ENCODE results near the gene RSBN1L. TPM values are rescaled to one million over a fixed set of nuclear protein-coding genes. Genes with fewer than 3 reads are reported as not detected.

Gene RSBN1L
- total and polyA plus RNA-seq, 2 of the 8 experiments (the other 6 are each of a cell fraction or from before 2014, with no cell fraction given) = 4.1 to 22.1 TPM

DNA sequence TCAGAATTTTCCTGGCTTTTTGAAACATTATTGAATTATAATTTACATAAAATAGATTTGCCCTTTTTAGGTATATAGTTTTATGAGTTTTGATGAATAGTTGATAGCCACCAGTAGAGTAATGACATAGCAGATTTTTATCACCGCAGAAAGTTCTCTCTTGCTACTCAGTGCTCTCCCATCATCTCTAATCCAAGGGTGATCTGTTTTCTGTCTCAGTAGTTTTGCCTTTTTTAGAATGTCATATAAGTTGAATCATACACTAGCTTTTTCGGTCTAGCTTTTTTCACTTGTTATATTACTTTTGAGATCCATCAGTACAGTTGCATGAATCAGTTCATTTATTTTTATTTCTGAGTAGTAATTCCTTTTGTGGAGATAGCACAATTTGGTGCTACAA is 17.9 kb downstream of the RSBN1L start:
- Histone ChIP-seq H2AK5ac (ENCODE audit: low read depth, low read length) (no peak overlapping the region), H2BK5ac (ENCODE audit: low read depth, low read length) (no peak overlapping the region), H2AFZ (ENCODE audit: low read length) (no peak overlapping the region), H3K56ac (replicated peaks; ENCODE audit: insufficient read length, low read depth, low read length) (no peak overlapping the region), H2BK20ac (ENCODE audit: low read length) (no peak overlapping the region), H3K27me3 (replicated peaks in 1 of 4; ENCODE audit: control insufficient read depth in 3 of 4, extremely low read depth in 1 of 4, insufficient read depth in 3 of 4, low read length in 3 of 4) (no peaks in the 10 kb centered on the region), H3K23ac (ENCODE audit: insufficient read length) (no peak overlapping the region), H4K5ac (ENCODE audit: insufficient read length, low read depth, low read length) (no peak overlapping the region), H3K4me3 (ENCODE audit: extremely low read depth in 1 of 4, insufficient read depth in 2 of 4, low read depth in 3 of 4, low read length in 4 of 4) (no peak overlapping the region), H3K4ac (replicated peaks; ENCODE audit: insufficient read length, low read depth, low read length) (no peak overlapping the region), H3K23me2 (ENCODE audit: low read depth, low read length) (no peaks in the 10 kb centered on the region; the same call in 1 of the 2 replicates), H2BK12ac (ENCODE audit: low read depth, low read length) (no peak overlapping the region), H3K9me3 (ENCODE audit: insufficient read depth in 2 of 2, low read depth in 1 of 2, low read length in 1 of 2) (no peaks in the 10 kb centered on the region), H3K4me2 (ENCODE audit: insufficient read depth in 1 of 2, low read depth in 2 of 2, low read length in 2 of 2) (no peak overlapping the region), H3K27ac (ENCODE audit: low read depth, low read length) (no peak overlapping the region), H3K14ac (ENCODE audit: insufficient read length) (no peak overlapping the region), H2BK15ac (ENCODE audit: low read length) (no peak overlapping the region), H4K20me1 (replicated peaks in 1 of 2; ENCODE audit: control insufficient read depth in 1 of 2, insufficient read depth in 2 of 2, low read length in 2 of 2) (peaks cover 0 to 3% of the 10 kb centered on the region in 2 experiments), H3K4me1 (replicated peaks in 1 of 4; ENCODE audit: control insufficient read depth in 3 of 4, insufficient read depth in 4 of 4, low read length in 3 of 4) (no peaks in the 10 kb centered on the region), H3K18ac (ENCODE audit: extremely low read depth, low read length) (no peak overlapping the region), H3K79me1 (ENCODE audit: low read depth, low read length) (no peaks in the 10 kb centered on the region; the same call in 1 of the 2 replicates), H3K36me3 (ENCODE audit: control insufficient read depth in 2 of 4, insufficient read depth in 4 of 4, low read length in 3 of 4) (no peaks in the 10 kb centered on the region; a peak in 1 of 8 replicates), H3K9ac (replicated peaks in 1 of 4; ENCODE audit: extremely low read depth in 1 of 4, low read depth in 3 of 4, low read length in 3 of 4) (no peak overlapping the region), H2BK120ac (replicated peaks; ENCODE audit: low read depth, low read length) (no peak overlapping the region), H4K8ac (ENCODE audit: extremely low read depth, insufficient read depth, low read length) (no peak overlapping the region), H4K91ac (replicated peaks; ENCODE audit: insufficient read length, low read length) (no peak overlapping the region), H3K79me2 (ENCODE audit: control insufficient read depth in 1 of 2, insufficient read depth in 2 of 2, low read length in 2 of 2) (peaks cover 6 to 94% of the 10 kb centered on the region in 2 experiments)
- WGBS, 2 experiments (ENCODE audit: extremely low coverage in 1 of 2, insufficient coverage in 1 of 2, insufficient read length in 1 of 2, insufficient replicate concordance in 2 of 2, low coverage in 1 of 2, low lambda C conversion rate in 2 of 2, missing lambda C conversion rate in 1 of 2) = 91% methylated on average over 2 of the region's 2 CpGs; no CpG with 5 or more reads in 1 of the 2 experiments
- ChIA-PET CTCF (ENCODE audit: partially characterized antibody) (interaction anchor here (0.7 to 2.2 kb wide), 2 partner anchors 11 to 1134 kb away, joined by 3 to 7 read pairs; no protein-coding TSS in a partner anchor), POLR2A (ENCODE audit: partially characterized antibody) (interaction anchor here (0.6 kb wide), 1 partner anchor 136 kb away, joined by 3 read pairs; no protein-coding TSS in a partner anchor)
- no peak for TF ChIP-seq TAF1 (IDR thresholded peaks at IDR 0.05; ENCODE audit: low read depth, low read length)
- TF ChIP-seq, protein P1, sequence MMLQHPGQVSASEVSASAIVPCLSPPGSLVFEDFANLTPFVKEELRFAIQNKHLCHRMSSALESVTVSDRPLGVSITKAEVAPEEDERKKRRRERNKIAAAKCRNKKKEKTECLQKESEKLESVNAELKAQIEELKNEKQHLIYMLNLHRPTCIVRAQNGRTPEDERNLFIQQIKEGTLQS (IDR thresholded peaks at IDR 0.05; ENCODE audit: insufficient read depth, low read depth, low read length) = no peak
- no peak for TF ChIP-seq CEBPB (IDR thresholded peaks at IDR 0.05; ENCODE audit: low read depth, low read length)
- TF ChIP-seq CBX5 (IDR thresholded peaks at IDR 0.05; ENCODE audit: low read depth, low read length) = no peak
- no peak for TF ChIP-seq POLR2A (IDR thresholded peaks at IDR 0.05; ENCODE audit: control extremely low read depth in 1 of 2, low read depth in 2 of 2, low read length in 2 of 2)
- FAIRE-seq = no peak
- DNase-seq (ENCODE audit: low read depth in 1 of 2, low spot score in 2 of 2) = no peak

All from H1 (cell line).